ENCODE results near the gene CDC42EP1.

DNA sequence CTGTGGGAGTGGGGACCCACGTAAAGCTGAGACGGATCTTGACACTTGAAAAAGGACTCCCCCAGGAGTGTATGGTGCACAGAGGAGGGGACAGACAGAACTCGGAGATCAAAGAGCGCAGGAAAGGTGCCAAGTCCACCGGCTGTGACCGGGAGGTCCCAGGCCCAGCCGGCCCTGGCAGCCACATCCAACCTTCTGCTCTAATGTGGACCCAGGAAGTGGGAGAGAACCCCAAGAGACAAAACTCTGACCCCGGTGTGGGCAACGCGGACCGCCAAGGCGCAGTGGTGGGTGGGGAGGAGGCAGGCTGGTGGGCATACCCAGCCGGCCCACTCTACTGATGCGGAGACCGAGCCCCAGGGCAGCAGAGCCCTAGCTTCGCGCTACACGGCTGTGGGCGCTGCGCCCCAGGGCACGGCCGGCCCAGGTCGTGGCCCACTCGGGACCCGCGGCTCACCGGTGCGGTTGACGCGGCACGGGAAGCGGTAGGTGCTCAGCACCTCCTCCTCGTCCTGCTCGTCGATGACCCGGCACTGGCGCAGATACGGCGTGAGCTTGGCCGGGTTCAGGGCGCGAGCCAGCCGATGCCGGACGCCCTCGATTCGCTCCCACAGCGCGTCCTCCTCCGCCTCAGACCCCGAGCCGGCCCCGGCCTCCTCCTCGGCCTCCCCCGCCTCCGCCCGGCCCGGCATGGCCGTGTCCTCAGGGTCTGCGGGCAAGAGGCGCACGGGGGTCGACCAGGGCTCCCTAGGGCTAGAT, 41.6 kb upstream of the CDC42EP1 start:
- TF ChIP-seq GATA2 (IDR thresholded peaks at IDR 0.05; ENCODE audit: insufficient read depth, insufficient read length, low read depth, low read length) (no peak), POLR2A (IDR thresholded peaks at IDR 0.05; ENCODE audit: low read depth, low read length) (no peak), EZH2 (IDR thresholded peaks at IDR 0.05; ENCODE audit: borderline replicate concordance, low read depth, low read length, severe bottlenecking) (no peak), POLR2AphosphoS5 (IDR thresholded peaks at IDR 0.05; ENCODE audit: insufficient read depth, low read depth, low read length) (no peak), MYC (IDR thresholded peaks at IDR 0.05; ENCODE audit: low read depth, low read length) (no peak), FOS (IDR thresholded peaks at IDR 0.05; ENCODE audit: borderline replicate concordance, insufficient read depth, low read length) (no peak)
- TF ChIP-seq, protein P1, sequence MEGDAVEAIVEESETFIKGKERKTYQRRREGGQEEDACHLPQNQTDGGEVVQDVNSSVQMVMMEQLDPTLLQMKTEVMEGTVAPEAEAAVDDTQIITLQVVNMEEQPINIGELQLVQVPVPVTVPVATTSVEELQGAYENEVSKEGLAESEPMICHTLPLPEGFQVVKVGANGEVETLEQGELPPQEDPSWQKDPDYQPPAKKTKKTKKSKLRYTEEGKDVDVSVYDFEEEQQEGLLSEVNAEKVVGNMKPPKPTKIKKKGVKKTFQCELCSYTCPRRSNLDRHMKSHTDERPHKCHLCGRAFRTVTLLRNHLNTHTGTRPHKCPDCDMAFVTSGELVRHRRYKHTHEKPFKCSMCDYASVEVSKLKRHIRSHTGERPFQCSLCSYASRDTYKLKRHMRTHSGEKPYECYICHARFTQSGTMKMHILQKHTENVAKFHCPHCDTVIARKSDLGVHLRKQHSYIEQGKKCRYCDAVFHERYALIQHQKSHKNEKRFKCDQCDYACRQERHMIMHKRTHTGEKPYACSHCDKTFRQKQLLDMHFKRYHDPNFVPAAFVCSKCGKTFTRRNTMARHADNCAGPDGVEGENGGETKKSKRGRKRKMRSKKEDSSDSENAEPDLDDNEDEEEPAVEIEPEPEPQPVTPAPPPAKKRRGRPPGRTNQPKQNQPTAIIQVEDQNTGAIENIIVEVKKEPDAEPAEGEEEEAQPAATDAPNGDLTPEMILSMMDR (IDR thresholded peaks at IDR 0.05; ENCODE audit: extremely low read depth in 1 of 2, insufficient read depth in 1 of 2, low read depth in 1 of 2, low read length in 2 of 2) = no peak
- TF ChIP-seq, protein P2, sequence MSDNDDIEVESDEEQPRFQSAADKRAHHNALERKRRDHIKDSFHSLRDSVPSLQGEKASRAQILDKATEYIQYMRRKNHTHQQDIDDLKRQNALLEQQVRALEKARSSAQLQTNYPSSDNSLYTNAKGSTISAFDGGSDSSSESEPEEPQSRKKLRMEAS (IDR thresholded peaks at IDR 0.05; ENCODE audit: insufficient read depth, insufficient read length) = no peak

Data from endothelial cell of umbilical vein (primary cell).